HG03097 (cell line): ENCODE data around the gene THBD.

Experiments
- ATAC-seq: cut with Tn5 transposase; IDR thresholded peaks from one replicate; pipeline ENCODE4 v1.9.1; 2021; ENCODE audit not compliant: unreplicated experiment, low FRiP score

Gene THBD

GRCh38 chr20:23049201-23050075, at the start of gene THBD:
THBD (minus strand) TSS chr20:23049672; CDS start chr20:23049504, 168 bp downstream.
- no peak for ATAC-seq

- ATAC-seq, result no peak
Measured at GRCh38 chr20:23097636-23098580, 48.4 kb upstream of the THBD start.

GRCh38 chr20:23096986-23097520, 47.6 kb upstream of the THBD start:
- no peak for ATAC-seq

GRCh38 chr20:23096097-23096496, 46.6 kb upstream of the THBD start:
- no peak for ATAC-seq

- no peak for ATAC-seq
Measured at GRCh38 chr20:23095499-23095898, 46.0 kb upstream of the THBD start.

GRCh38 chr20:23094927-23095326, 45.5 kb upstream of the THBD start:
- ATAC-seq, result no peak

GRCh38 chr20:23094213-23094896, 44.9 kb upstream of the THBD start:
- no peak for ATAC-seq

GRCh38 chr20:23093613-23094012, 44.1 kb upstream of the THBD start:
- ATAC-seq, result no peak

- ATAC-seq, result no peak
Measured at GRCh38 chr20:23092861-23093495, 43.5 kb upstream of the THBD start.

GRCh38 chr20:23092384-23092756, 42.9 kb upstream of the THBD start:
- ATAC-seq, result no peak

- no peak for ATAC-seq
Measured at GRCh38 chr20:23091721-23092383, 42.4 kb upstream of the THBD start.

- no peak for ATAC-seq
Measured at GRCh38 chr20:23090878-23091277, 41.4 kb upstream of the THBD start.

- ATAC-seq, result no peak
Measured at GRCh38 chr20:23090147-23090546, 40.7 kb upstream of the THBD start.

- no peak for ATAC-seq
Measured at GRCh38 chr20:23088866-23089265, 39.4 kb upstream of the THBD start.

- ATAC-seq, result no peak
Measured at GRCh38 chr20:23087587-23088251, 38.2 kb upstream of the THBD start.

GRCh38 chr20:23086931-23087411, 37.5 kb upstream of the THBD start:
- ATAC-seq, result no peak

GRCh38 chr20:23086056-23086566, 36.6 kb upstream of the THBD start, which contains the start of gene CD93:
CD93 (minus strand) TSS chr20:23086324; CDS start chr20:23086192, 132 bp downstream.
- ATAC-seq, result peak; percentile 66

- no peak for ATAC-seq
Measured at GRCh38 chr20:23085436-23086055, 36.1 kb upstream of the THBD start.
